B cell (primary cell): ENCODE data around the gene CHKA. TPM values are rescaled to one million over a fixed set of nuclear protein-coding genes. Genes with fewer than 3 reads are reported as not detected.

Experiments used
- ATAC-seq: fragments of 200-7000 bp; cut with Tn5 transposase; one replicate; pipeline ENCODE4 v1.10.0; 2021; ENCODE audit warnings: low read depth, mild to moderate bottlenecking, moderate number of reproducible peaks, moderate library complexity
- CTCF ChIA-PET: fragments of 350-600 bp; sonication (Branson Sonifier 250); formaldehyde crosslinking; loops from one replicate; lab custom pipeline; 2021; ENCODE audit warnings: antibody characterized with exemption, inconsistent platforms; lab: Charles Lee
- POLR2A ChIA-PET: fragments of 350-600 bp; sonication (Branson Sonifier 250); formaldehyde crosslinking; loops from one replicate; lab custom pipeline; 2021; ENCODE audit warnings: antibody characterized with exemption; lab: Charles Lee
- DNase-seq: peaks from one replicate; pipeline ENCODE4 v3.0.0; 2013
- H2AFZ ChIP-seq: 2 replicates; pipeline ENCODE4 v1.6.1; 2012; ENCODE audit warnings: mild to moderate bottlenecking, low read depth, low read length; ENCODE audit not compliant: insufficient read depth, poor library complexity, severe bottlenecking
- H3K27ac ChIP-seq, 2 donors: 1 replicate in 1 of 2; 2 replicates in 1 of 2; pipeline ENCODE4 v1.5.1; 2012 to 2013; ENCODE audit warnings: low read length in 2 of 2, mild to moderate bottlenecking in 2 of 2, moderate library complexity in 1 of 2
- H3K27me3 ChIP-seq, 4 experiments: fragments of 200-600 bp in 1 of 4; sonication (generic) in 1 of 4; replicated peaks in 1 of 4; 1 replicate in 2 of 4; 2 replicates in 2 of 4; pipeline versions ENCODE4 v1.6.1 to v1.7.0; 2013 to 2016; ENCODE audit warnings: low read length in 3 of 4, mild to moderate bottlenecking in 2 of 4, mixed read lengths in 1 of 4, moderate library complexity in 1 of 4; ENCODE audit not compliant: insufficient read depth in 4 of 4, control insufficient read depth in 3 of 4; ENCODE audit errors: control extremely low read depth in 1 of 4
- H3K36me3 ChIP-seq, 2 experiments: replicated peaks in 1 of 2; 1 replicate in 1 of 2; 2 replicates in 1 of 2; pipeline versions ENCODE4 v1.6.1 to v1.7.1; 2013; ENCODE audit warnings: low read length in 1 of 2; ENCODE audit not compliant: insufficient read depth in 2 of 2, control insufficient read depth in 1 of 2; ENCODE audit errors: control extremely low read depth in 1 of 2, extremely low read depth in 1 of 2
- H3K4me1 ChIP-seq, 2 donors: fragments of 200-600 bp in 1 of 2; sonication (generic) in 1 of 2; 1 replicate in 1 of 2; 2 replicates in 1 of 2; pipeline versions ENCODE4 v1.5.1 to v1.6.1; 2013 to 2017; ENCODE audit warnings: low read length in 2 of 2; ENCODE audit not compliant: control insufficient read depth in 2 of 2, insufficient read depth in 2 of 2
- H3K4me2 ChIP-seq: replicated peaks from 2 replicates; pipeline ENCODE3; 2012; ENCODE audit warnings: mild to moderate bottlenecking, low read depth, low read length; ENCODE audit not compliant: poor library complexity, severe bottlenecking
- H3K4me3 ChIP-seq, 5 experiments: fragments of 200-600 bp in 1 of 5; sonication (generic) in 1 of 5; 1 replicate in 3 of 5; 2 replicates in 2 of 5; pipeline versions ENCODE4 v1.5.1 to v1.7.0; 2011 to 2016; ENCODE audit warnings: low read length in 4 of 5, mild to moderate bottlenecking in 4 of 5, low read depth in 2 of 5, control low read depth in 1 of 5, moderate library complexity in 1 of 5; ENCODE audit not compliant: insufficient read depth in 1 of 5; ENCODE audit errors: control extremely low read depth in 1 of 5, extremely low read depth in 1 of 5
- H3K79me2 ChIP-seq: fragments of 200-600 bp; sonication (generic); one replicate; pipeline ENCODE4 v1.6.0; 2016; ENCODE audit warnings: low read length; ENCODE audit not compliant: control insufficient read depth, insufficient read depth
- H3K9ac ChIP-seq: fragments of 200-600 bp; sonication (generic); 2 replicates; pipeline ENCODE4 v1.6.1; 2017; ENCODE audit warnings: mild to moderate bottlenecking, low read length, moderate library complexity
- H3K9me3 ChIP-seq, 3 donors: one replicate each; pipeline versions ENCODE4 v1.6.1 to v1.7.1; 2013; ENCODE audit warnings: low read length in 2 of 3; ENCODE audit not compliant: control insufficient read depth in 2 of 3, insufficient read depth in 1 of 3; ENCODE audit errors: control extremely low read depth in 1 of 3
- H4K20me1 ChIP-seq: 2 replicates; pipeline ENCODE4 v1.6.0; 2012; ENCODE audit warnings: mild to moderate bottlenecking, low read length; ENCODE audit not compliant: insufficient read depth, control insufficient read depth, poor library complexity, severe bottlenecking
- H3K27ac Mint-ChIP-seq: one replicate; pipeline ENCODE4 v1.8.0; 2021; ENCODE audit warnings: mixed read lengths
- H3K27me3 Mint-ChIP-seq: one replicate; pipeline ENCODE4 v1.8.0; 2021; ENCODE audit warnings: mixed read lengths
- H3K4me1 Mint-ChIP-seq: one replicate; pipeline ENCODE4 v1.8.0; 2021; ENCODE audit warnings: mixed read lengths
- H3K4me3 Mint-ChIP-seq: one replicate; pipeline ENCODE4 v1.8.0; 2021; ENCODE audit warnings: mixed read lengths
- H3K9me3 Mint-ChIP-seq: one replicate; pipeline ENCODE4 v1.8.0; 2022; ENCODE audit warnings: mixed read lengths; ENCODE audit not compliant: insufficient read depth
- CTCF ChIP-seq: fragments of 200-600 bp; IDR thresholded peaks from one replicate; pipeline ENCODE4 v1.8.0; 2022; ENCODE audit warnings: antibody characterized with exemption, mild to moderate bottlenecking
- EZH2 ChIP-seq: IDR thresholded peaks from 2 replicates; pipeline ENCODE4 v1.6.1; 2012; ENCODE audit warnings: borderline replicate concordance, low read depth, mild to moderate bottlenecking, moderate library complexity, low read length; ENCODE audit not compliant: insufficient read depth, poor library complexity, severe bottlenecking
- WGBS: methylation state at CpG from one replicate; pipeline ENCODE4 v1.1.5; 2013; ENCODE audit warnings: missing lambda C conversion rate; ENCODE audit not compliant: insufficient coverage; 5-methylcytosine and 5-hydroxymethylcytosine counted together
- intact Hi-C: fragments of 100-400 bp; cut with micrococcal nuclease; formaldehyde crosslinking; loops from one replicate; pipeline ENCODE4 v1.10.0; 2022
- polyA plus RNA-seq: library from polyadenylated mRNA; depleted of rRNA; stranded (reverse); fragments of >200 nt; gene quantifications from 2 replicates; pipeline ENCODE4 v1.2.3, GENCODE V29; 2012
- total RNA-seq, 2 donors: library from RNA; stranded (reverse); fragments of 120-200 nt in 1 of 2; gene quantifications; 1 replicate in 1 of 2; 2 replicates in 1 of 2; pipeline versions ENCODE4 v1.2.3 to v1.2.4, GENCODE V29; 2013 to 2022

CHKA gene
- total and polyA plus RNA-seq, 2 donors (not counting 1 experiment from before 2014, with no cell fraction given), result 10.6 to 20.6 TPM

- CTCF ChIA-PET, result interaction anchor here (1.0 to 1.4 kb wide), 2 partner anchors 26 to 260 kb away, joined by 3 read pairs; partner anchors contain the start of gene ALDH3B1
- H3K4me2 ChIP-seq, result peak overlapping the region; percentile 42
These were observed 84.4 kb downstream of the CHKA start for GRCh38 chr11:68036717-68037239.

More at GRCh38 chr11:68036717-68037239, 84.4 kb downstream of the CHKA start:
- peak overlapping the region; percentile 43 to 64 for H3K27ac ChIP-seq
- WGBS, result 41% methylated on average over 11 of the region's 14 CpGs
- H4K20me1 ChIP-seq, result peaks cover 21% of the 10 kb centered on the region
- H3K27me3 ChIP-seq, result no peaks in the 10 kb centered on the region
- Mint-ChIP-seq H3K4me1 (peaks cover 30% of the 10 kb centered on the region), H3K9me3 (no peaks in the 10 kb centered on the region), H3K4me3 (peak overlapping the region; percentile 50), H3K27ac (peak overlapping the region; percentile 63), H3K27me3 (no peaks in the 10 kb centered on the region)
- H3K9me3 ChIP-seq, result no peaks in the 10 kb centered on the region
- H3K4me3 ChIP-seq, result no peak overlapping the region
- ATAC-seq (no peak), DNase-seq (peak; percentile 40)
- TF ChIP-seq EZH2 (no peak), CTCF (no peak)
- H2AFZ ChIP-seq, result no peak overlapping the region
- H3K79me2 ChIP-seq, result peaks cover 42% of the 10 kb centered on the region
- peaks cover 24 to 52% of the 10 kb centered on the region in 2 donors for H3K4me1 ChIP-seq
- intact Hi-C loops, result loop anchor here (10.0 kb wide), 2 partner anchors 178 to 428 kb away; partner anchors contain the start of genes KMT5B and PPP6R3
- peaks cover 0 to 23% of the 10 kb centered on the region in 2 experiments for H3K36me3 ChIP-seq
- POLR2A ChIA-PET, result no interaction called here
- H3K9ac ChIP-seq, result no peak overlapping the region
